ENCODE data around the gene ATP8B1. TPM values are rescaled to one million over a fixed set of nuclear protein-coding genes. Genes with fewer than 3 reads are reported as not detected.

Gene ATP8B1
- total and polyA plus RNA-seq, 2 of the 8 experiments (the other 6 are each of a cell fraction or from before 2014, with no cell fraction given): 1.1 to 4.6 TPM

GRCh38 chr18:57618910-57619309 is 184.2 kb downstream of the ATP8B1 start:
- Histone ChIP-seq H3K79me1 (ENCODE audit: low read depth, low read length) (peaks cover 3% of the 10 kb centered on the region; the same call in 1 of the 2 replicates), H4K5ac (ENCODE audit: insufficient read length, low read depth, low read length) (no peak overlapping the region), H2BK120ac (replicated peaks; ENCODE audit: low read depth, low read length) (no peak overlapping the region), H3K27me3 (replicated peaks in 1 of 4; ENCODE audit: control insufficient read depth in 3 of 4, extremely low read depth in 1 of 4, insufficient read depth in 3 of 4, low read length in 3 of 4) (no peaks in the 10 kb centered on the region), H2BK15ac (ENCODE audit: low read length) (no peak overlapping the region), H2AFZ (ENCODE audit: low read length) (no peak overlapping the region), H3K23ac (ENCODE audit: insufficient read length) (no peak overlapping the region), H3K4ac (replicated peaks; ENCODE audit: insufficient read length, low read depth, low read length) (no peak overlapping the region), H2BK12ac (ENCODE audit: low read depth, low read length) (no peak overlapping the region), H4K8ac (ENCODE audit: extremely low read depth, insufficient read depth, low read length) (no peak overlapping the region), H2BK20ac (ENCODE audit: low read length) (no peak overlapping the region), H3K79me2 (ENCODE audit: control insufficient read depth in 1 of 2, insufficient read depth in 2 of 2, low read length in 2 of 2) (peaks cover 0 to 37% of the 10 kb centered on the region in 2 experiments; a peak in 3 of 4 replicates), H3K9me3 (ENCODE audit: insufficient read depth in 2 of 2, low read depth in 1 of 2, low read length in 1 of 2) (no peaks in the 10 kb centered on the region), H4K20me1 (replicated peaks in 1 of 2; ENCODE audit: control insufficient read depth in 1 of 2, insufficient read depth in 2 of 2, low read length in 2 of 2) (peaks cover 0 to 4% of the 10 kb centered on the region in 2 experiments), H3K4me2 (ENCODE audit: insufficient read depth in 1 of 2, low read depth in 2 of 2, low read length in 2 of 2) (no peak overlapping the region), H2BK5ac (ENCODE audit: low read depth, low read length) (no peak overlapping the region), H3K23me2 (ENCODE audit: low read depth, low read length) (peaks cover 3% of the 10 kb centered on the region; the same call in 1 of the 2 replicates), H2AK5ac (ENCODE audit: low read depth, low read length) (no peak overlapping the region), H4K91ac (replicated peaks; ENCODE audit: insufficient read length, low read length) (no peak overlapping the region), H3K36me3 (ENCODE audit: control insufficient read depth in 2 of 4, insufficient read depth in 4 of 4, low read length in 3 of 4) (peaks cover 6 to 53% (median 30%) of the 10 kb centered on the region in 4 experiments), H3K56ac (replicated peaks; ENCODE audit: insufficient read length, low read depth, low read length) (no peak overlapping the region), H3K14ac (ENCODE audit: insufficient read length) (no peak overlapping the region), H3K9ac (replicated peaks in 1 of 4; ENCODE audit: extremely low read depth in 1 of 4, low read depth in 3 of 4, low read length in 3 of 4) (no peak overlapping the region), H3K4me3 (ENCODE audit: extremely low read depth in 1 of 4, insufficient read depth in 2 of 4, low read depth in 3 of 4, low read length in 4 of 4) (no peak overlapping the region), H3K4me1 (replicated peaks in 1 of 4; ENCODE audit: control insufficient read depth in 3 of 4, insufficient read depth in 4 of 4, low read length in 3 of 4) (peaks cover 0 to 6% (median 2%) of the 10 kb centered on the region in 4 experiments; a peak in 3 of 7 replicates), H3K18ac (ENCODE audit: extremely low read depth, low read length) (no peak overlapping the region), H3K27ac (ENCODE audit: low read depth, low read length) (no peak overlapping the region)
- 84% methylated on average over 3 of the region's 3 CpGs; no CpG with 5 or more reads in 1 of the 2 experiments for WGBS, 2 experiments (ENCODE audit: extremely low coverage in 1 of 2, insufficient coverage in 1 of 2, insufficient read length in 1 of 2, insufficient replicate concordance in 2 of 2, low coverage in 1 of 2, low lambda C conversion rate in 2 of 2, missing lambda C conversion rate in 1 of 2)
- ChIA-PET CTCF (ENCODE audit: partially characterized antibody) (no interaction called here), POLR2A (ENCODE audit: partially characterized antibody) (interaction anchor here (0.8 to 4.8 kb wide), 5 partner anchors 10 to 24 kb away, joined by 3 to 20 read pairs (median 4); no protein-coding TSS in a partner anchor)
- FAIRE-seq (no peak), DNase-seq (ENCODE audit: low read depth in 1 of 2, low spot score in 2 of 2) (no peak)
- TF ChIP-seq ASH2L (IDR thresholded peaks at IDR 0.05; ENCODE audit: low read length) (no peak), POLR2A (IDR thresholded peaks at IDR 0.05; ENCODE audit: control extremely low read depth in 1 of 2, low read depth in 2 of 2, low read length in 2 of 2) (0 out of 3 replicates have a peak, but pooled peaks of 1 of the 2 experiments have one; percentile 15)

Measured in H1 (cell line).